Measurements from ENCODE around the gene KREMEN2. TPM values are rescaled to one million over a fixed set of nuclear protein-coding genes. Genes with fewer than 3 reads are reported as not detected.

Gene KREMEN2
- total and polyA plus RNA-seq, 2 of the 8 experiments (the other 6 are each of a cell fraction or from before 2014, with no cell fraction given), result 6.6 to 7.0 TPM

GRCh38 chr16:2926650-2926999 is 37.5 kb upstream of the KREMEN2 start:
- H3K4me1 ChIP-seq (replicated peaks in 1 of 4; ENCODE audit: control insufficient read depth in 3 of 4, insufficient read depth in 4 of 4, low read length in 3 of 4), result peaks cover 4 to 15% (median 10%) of the 10 kb centered on the region in 4 experiments
- H4K8ac ChIP-seq (ENCODE audit: extremely low read depth, insufficient read depth, low read length), result no peak overlapping the region
- no peak overlapping the region for H2BK12ac ChIP-seq (ENCODE audit: low read depth, low read length)
- no peak overlapping the region for H3K27ac ChIP-seq (ENCODE audit: low read depth, low read length)
- no peak overlapping the region for H3K9ac ChIP-seq (replicated peaks in 1 of 4; ENCODE audit: extremely low read depth in 1 of 4, low read depth in 3 of 4, low read length in 3 of 4)
- H3K79me2 ChIP-seq (ENCODE audit: control insufficient read depth in 1 of 2, insufficient read depth in 2 of 2, low read length in 2 of 2), result no peaks in the 10 kb centered on the region
- H3K27me3 ChIP-seq (replicated peaks in 1 of 4; ENCODE audit: control insufficient read depth in 3 of 4, extremely low read depth in 1 of 4, insufficient read depth in 3 of 4, low read length in 3 of 4), result no peaks in the 10 kb centered on the region
- H2BK20ac ChIP-seq (ENCODE audit: low read length), result no peak overlapping the region
- POLR2A ChIA-PET (ENCODE audit: partially characterized antibody), result interaction anchor here (1.0 kb wide), 1 partner anchor 10 kb away, joined by 3 read pairs; no protein-coding TSS in a partner anchor
- H3K23me2 ChIP-seq (ENCODE audit: low read depth, low read length), result no peaks in the 10 kb centered on the region; the same call in 1 of the 2 replicates
- H2BK5ac ChIP-seq (ENCODE audit: low read depth, low read length), result no peak overlapping the region
- DNase-seq (ENCODE audit: low read depth in 1 of 2, low spot score in 2 of 2), result no peak
- no peak overlapping the region for H3K4ac ChIP-seq (replicated peaks; ENCODE audit: insufficient read length, low read depth, low read length)
- CTCF ChIA-PET (ENCODE audit: partially characterized antibody), result interaction anchor here (0.7 to 10.4 kb wide), 32 partner anchors 13 to 153 kb away, joined by 3 to 98 read pairs (median 5); partner anchors contain the start of genes FLYWCH1, FLYWCH2 and PRSS21
- no peak overlapping the region for H3K4me3 ChIP-seq (ENCODE audit: extremely low read depth in 1 of 4, insufficient read depth in 2 of 4, low read depth in 3 of 4, low read length in 4 of 4)
- H4K91ac ChIP-seq (replicated peaks; ENCODE audit: insufficient read length, low read length), result no peak overlapping the region
- H4K5ac ChIP-seq (ENCODE audit: insufficient read length, low read depth, low read length), result no peak overlapping the region
- no peak overlapping the region for H3K18ac ChIP-seq (ENCODE audit: extremely low read depth, low read length)
- no peak overlapping the region for H2BK15ac ChIP-seq (ENCODE audit: low read length)
- H2AK5ac ChIP-seq (ENCODE audit: low read depth, low read length), result no peak overlapping the region
- no peak for FAIRE-seq
- 0 out of 2 replicates have a peak, but pooled peaks cover 3% of the 10 kb centered on the region for H3K79me1 ChIP-seq (ENCODE audit: low read depth, low read length)
- H3K9me3 ChIP-seq (ENCODE audit: insufficient read depth in 2 of 2, low read depth in 1 of 2, low read length in 1 of 2), result no peaks in the 10 kb centered on the region
- H3K23ac ChIP-seq (ENCODE audit: insufficient read length), result no peak overlapping the region
- H2AFZ ChIP-seq (ENCODE audit: low read length), result no peak overlapping the region
- no peaks in the 10 kb centered on the region for H4K20me1 ChIP-seq (replicated peaks in 1 of 2; ENCODE audit: control insufficient read depth in 1 of 2, insufficient read depth in 2 of 2, low read length in 2 of 2)
- peak overlapping the region in 1 of 2 experiments; percentile 16; a peak in 1 of 4 replicates for H3K4me2 ChIP-seq (ENCODE audit: insufficient read depth in 1 of 2, low read depth in 2 of 2, low read length in 2 of 2)
- peaks cover 0 to 3% (median 0%) of the 10 kb centered on the region in 4 experiments; a peak in 2 of 8 replicates for H3K36me3 ChIP-seq (ENCODE audit: control insufficient read depth in 2 of 4, insufficient read depth in 4 of 4, low read length in 3 of 4)
- no peak overlapping the region for H3K56ac ChIP-seq (replicated peaks; ENCODE audit: insufficient read length, low read depth, low read length)
- no peak overlapping the region for H2BK120ac ChIP-seq (replicated peaks; ENCODE audit: low read depth, low read length)
- no peak overlapping the region for H3K14ac ChIP-seq (ENCODE audit: insufficient read length)
- WGBS, 2 experiments (ENCODE audit: extremely low coverage in 1 of 2, insufficient coverage in 1 of 2, insufficient read length in 1 of 2, insufficient replicate concordance in 2 of 2, low coverage in 1 of 2, low lambda C conversion rate in 2 of 2, missing lambda C conversion rate in 1 of 2), result 87% methylated on average over 5 of the region's 5 CpGs; no CpG with 5 or more reads in 1 of the 2 experiments
- TF ChIP-seq SAP30 (IDR thresholded peaks at IDR 0.05; ENCODE audit: insufficient read depth, insufficient replicate concordance, low read length), result no peak
- TF ChIP-seq KDM5A (IDR thresholded peaks at IDR 0.05; ENCODE audit: low read length), result no peak
- TF ChIP-seq JUND (IDR thresholded peaks at IDR 0.05; ENCODE audit: low read length), result no peak
- no peak for TF ChIP-seq EP300 (IDR thresholded peaks at IDR 0.05; ENCODE audit: borderline replicate concordance in 1 of 2, low read depth in 2 of 2, low read length in 2 of 2)
- no peak for TF ChIP-seq TEAD4 (IDR thresholded peaks at IDR 0.05; ENCODE audit: low read depth, low read length)
- TF ChIP-seq POLR2A (IDR thresholded peaks at IDR 0.05; ENCODE audit: control extremely low read depth in 1 of 2, low read depth in 2 of 2, low read length in 2 of 2), result no peak
- TF ChIP-seq RNF2 (IDR thresholded peaks at IDR 0.05; ENCODE audit: borderline replicate concordance, low read depth, low read length, missing control alignments, poor library complexity, severe bottlenecking), result no peak
- no peak for TF ChIP-seq KDM4A (IDR thresholded peaks at IDR 0.05; ENCODE audit: low read depth, low read length, severe bottlenecking)
- no peak for TF ChIP-seq SIN3A (conservative IDR thresholded peaks at IDR 0.05 in 1 of 2, IDR thresholded peaks at IDR 0.05 in 1 of 2; ENCODE audit: low read depth in 1 of 2, low read length in 2 of 2)
- TF ChIP-seq, protein P1, sequence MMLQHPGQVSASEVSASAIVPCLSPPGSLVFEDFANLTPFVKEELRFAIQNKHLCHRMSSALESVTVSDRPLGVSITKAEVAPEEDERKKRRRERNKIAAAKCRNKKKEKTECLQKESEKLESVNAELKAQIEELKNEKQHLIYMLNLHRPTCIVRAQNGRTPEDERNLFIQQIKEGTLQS (IDR thresholded peaks at IDR 0.05; ENCODE audit: insufficient read depth, low read depth, low read length), result no peak
- TF ChIP-seq EZH2 (IDR thresholded peaks at IDR 0.05; ENCODE audit: low read depth, low read length, severe bottlenecking), result no peak
